Hematopoietic multipotent progenitor cell (in vitro differentiated cells): ENCODE data around the gene DDX1. TPM values are rescaled to one million over a fixed set of nuclear protein-coding genes. Genes with fewer than 3 reads are reported as not detected.

Source experiments
- DNase-seq, 3 donors: peaks; one replicate each; pipeline ENCODE4 v3.0.0-alpha.2; 2011 to 2015; ENCODE audit warnings: low read depth in 2 of 3, low spot score in 2 of 3
- total RNA-seq: library from RNA; depleted of rRNA; stranded (reverse); fragments of >200 nt; gene quantifications from one replicate; pipeline ENCODE4 v1.2.3, GENCODE V29; 2012

DDX1 gene
- total RNA-seq, 1 donor, result 22.1 TPM

DNA sequence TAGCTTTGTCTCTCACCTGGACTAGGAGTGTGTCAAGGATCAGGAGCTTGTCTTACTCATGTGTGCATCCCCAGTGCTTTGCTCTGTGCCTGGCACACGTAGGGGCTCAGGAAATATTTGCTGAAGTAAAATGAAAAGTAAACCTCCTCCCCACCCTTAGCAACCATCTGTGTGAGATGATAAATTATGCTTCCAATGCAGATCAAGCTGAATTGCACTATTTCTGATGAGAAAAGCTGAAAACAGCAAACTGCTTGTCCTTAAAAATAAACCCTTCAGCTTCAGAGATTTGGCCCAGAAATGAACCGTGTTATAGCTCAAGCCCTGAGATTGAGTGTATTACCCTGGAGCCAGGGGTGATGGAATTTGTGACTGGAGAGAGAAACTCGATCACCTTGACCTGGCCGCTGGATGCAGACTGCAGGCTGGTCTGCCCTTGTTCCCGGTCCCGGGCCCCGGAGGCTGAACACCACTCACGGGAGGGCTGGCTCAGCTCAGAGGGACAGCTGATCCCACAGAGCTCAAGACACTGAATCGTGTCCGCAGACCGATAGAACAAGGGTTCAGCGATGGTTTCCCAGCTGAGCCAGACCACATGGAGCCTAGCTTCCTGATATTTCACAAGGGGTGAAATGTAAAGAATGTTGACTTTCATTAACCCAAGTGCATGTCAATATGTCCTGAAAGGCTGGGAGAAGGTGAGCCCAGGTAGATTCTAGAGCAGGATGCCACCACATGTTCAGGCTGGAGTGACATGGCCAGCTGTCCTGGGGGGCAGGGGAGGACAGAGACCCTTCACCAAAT, 50.5 kb downstream of the DDX1 start:
- DNase-seq, result no peak

DNA sequence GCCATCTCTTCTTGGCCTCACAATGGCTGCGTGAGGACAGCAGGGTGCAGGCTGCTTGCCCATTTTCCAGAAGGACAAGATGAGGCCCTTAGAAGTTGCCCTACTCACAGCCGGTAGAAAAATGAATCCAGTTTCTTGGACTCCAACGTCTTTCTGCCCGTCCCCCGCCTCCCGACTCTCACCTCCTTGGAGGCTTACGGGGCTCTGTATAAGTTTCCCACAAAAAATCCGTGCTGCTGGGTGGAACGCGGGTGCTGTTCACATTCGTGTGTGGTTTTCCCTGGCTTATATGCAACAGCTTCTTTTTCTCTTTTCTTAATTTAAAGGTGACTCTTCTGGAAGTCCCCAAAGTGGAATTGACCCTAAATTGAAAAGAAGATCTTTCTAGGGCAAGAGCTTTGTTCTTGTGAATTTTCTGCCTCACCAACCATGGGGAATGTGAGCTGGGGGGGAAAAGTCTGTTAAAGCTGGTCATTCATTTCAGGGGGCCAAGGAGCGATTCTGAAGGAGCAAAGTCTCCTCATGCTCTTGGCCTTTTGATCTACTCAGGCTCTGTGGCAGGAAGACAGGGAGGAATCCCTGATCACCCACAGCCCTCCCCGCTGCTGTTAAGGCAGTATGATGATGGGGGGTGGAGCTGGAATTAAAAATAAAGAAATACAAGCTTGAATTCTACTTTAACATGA, 51.3 kb downstream of the DDX1 start:
- DNase-seq, result no peak

DNA sequence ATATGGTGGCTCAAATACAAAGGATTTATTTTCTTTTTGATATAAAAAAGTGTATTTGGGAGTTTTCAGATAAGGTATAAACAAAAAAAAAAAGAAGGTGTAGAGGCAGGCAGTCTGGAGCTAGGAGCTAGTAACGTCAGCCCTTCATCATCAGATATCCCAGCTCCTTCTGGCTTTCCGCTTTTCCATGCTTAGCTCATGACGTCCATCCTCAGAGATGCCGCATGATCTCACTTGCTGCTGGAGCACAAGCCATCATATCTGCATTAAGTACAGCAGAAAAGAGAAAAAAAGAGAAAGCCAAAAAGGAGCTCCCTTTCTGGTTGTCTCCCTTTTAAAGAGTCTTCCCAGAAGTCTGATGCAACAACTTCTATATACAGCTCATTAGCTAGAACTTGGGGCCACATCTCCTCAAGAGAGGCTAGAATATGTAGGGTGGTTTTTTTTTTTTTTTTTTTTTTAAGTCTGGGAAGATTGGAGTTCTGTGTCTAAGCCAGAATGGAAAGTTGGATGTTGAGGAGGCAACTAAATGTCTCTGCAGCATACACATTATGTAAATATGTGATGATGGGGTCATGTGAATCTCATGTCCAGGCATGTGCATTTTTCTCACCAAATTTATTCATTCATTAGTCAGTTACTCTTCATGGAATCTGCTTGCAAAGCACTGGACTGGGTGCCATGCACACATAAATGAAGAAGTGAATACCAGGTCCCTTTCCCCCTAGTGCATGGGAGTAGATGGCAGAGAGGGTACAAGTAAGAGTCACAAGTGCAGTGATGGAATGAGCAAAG, 52.3 kb downstream of the DDX1 start:
- no peak for DNase-seq

DNA sequence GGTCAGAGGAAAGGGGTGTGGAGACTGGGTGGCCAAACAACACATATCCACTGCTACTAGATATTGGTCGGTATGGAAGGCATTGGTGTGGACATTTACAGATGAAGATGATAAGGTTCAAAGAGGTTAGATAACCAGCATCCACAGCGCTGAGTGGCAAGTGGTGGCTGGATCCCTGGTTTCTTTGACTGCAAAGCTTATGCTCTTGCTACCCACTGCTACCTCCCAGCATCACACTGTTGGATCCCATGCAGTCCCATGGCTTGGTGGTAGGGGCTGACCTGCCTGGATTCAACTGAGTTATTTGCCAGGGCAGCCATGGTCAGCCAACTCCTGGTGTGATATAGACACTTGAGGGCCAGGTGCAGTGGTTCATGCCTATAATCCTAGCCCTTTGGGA, 53.6 kb downstream of the DDX1 start:
- no peak for DNase-seq

DNA sequence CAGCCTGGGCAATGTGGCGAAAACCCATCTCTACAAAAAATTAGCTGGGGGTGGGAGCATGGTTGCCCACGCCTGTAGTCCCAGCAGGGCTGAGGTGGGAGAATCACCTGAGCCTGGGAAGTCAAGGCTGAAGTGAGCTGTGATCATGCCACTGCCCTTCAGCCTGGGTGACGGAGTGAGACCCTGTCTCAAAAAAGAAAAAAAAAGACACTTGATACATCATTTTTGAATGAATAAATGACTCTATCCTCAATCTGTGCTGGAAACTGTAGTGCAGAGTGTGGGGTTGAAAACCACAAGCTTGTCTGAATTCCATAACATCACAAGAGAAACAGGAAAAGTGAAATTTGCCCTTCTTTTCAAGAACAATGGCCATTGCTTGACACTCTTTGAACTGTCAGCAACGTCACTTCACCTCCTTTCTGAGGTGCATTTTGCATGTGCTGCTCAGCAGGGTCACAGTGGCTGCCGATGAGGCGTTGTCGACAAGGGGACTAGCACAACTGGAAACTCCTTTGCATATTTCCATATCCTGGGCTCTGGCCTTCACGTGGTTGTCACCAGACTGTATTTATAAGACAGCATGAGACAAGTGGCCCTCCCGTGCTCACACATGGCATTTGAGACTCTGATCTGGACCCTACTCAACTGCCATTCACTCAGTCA, 54.2 kb downstream of the DDX1 start:
- DNase-seq, result no peak

DNA sequence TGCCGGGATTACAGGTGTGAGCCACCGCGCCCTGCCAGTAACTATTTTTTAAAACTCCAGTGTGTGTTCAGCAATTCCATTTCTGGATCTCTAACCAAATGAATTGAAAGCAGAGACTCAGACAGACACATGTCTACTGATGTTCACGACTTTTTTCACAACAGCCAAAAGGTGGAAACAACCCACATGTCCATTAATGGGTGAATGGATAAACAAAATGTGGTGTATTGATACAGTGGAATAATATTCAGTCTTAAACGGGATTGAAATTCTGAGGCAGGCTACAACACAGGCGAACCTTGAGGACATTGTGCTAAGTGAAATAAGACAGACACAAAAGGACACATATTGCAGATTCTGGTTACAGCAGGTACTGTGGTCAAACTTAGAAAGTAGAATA, 55.0 kb downstream of the DDX1 start:
- DNase-seq, result no peak

DNA sequence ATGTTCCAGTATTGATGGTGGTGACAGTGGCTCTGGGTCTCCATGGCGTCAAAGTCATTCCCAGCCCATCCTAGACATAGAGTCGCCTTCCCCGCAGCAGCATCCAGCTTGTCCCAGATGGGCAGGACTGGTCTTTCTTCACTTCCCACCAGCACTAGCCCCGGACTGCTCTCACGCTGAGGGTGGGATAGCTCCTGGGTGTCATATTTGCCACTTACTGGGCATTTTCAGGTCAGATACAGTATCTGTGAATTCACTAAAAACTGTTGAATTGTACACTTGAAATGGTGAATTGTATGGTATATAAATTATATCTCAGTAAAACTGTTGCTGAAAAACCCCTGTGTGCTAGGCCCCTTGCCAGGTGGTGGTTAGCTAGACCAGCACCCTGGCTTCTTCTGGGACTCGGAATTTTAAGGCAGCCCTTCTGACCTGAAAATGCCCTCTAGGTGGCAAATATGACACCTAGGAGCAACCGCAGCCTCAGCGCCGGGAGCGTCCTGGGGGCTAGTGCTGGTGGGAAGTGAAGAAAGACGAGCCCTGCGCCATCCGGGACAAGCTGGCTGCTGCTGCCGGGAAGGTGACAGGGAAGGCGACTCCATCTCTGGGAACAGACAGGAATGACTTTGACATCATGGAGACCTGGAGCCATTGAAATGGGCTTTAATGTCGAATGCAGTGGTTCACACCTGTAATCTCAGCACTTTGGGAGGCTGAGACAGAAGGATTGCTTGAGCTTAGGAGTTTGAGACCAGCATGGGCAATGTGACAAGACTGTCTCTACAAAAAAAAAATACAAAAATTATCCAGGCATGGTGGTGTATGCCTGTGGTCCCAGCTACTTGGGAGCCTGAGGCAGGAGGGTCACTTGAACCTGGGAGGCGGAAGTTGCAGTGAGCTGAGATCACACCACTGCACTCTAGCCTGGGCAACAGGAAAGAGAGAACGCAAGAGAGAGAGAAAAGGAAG, 56.2 kb downstream of the DDX1 start:
- DNase-seq, result no peak

DNA sequence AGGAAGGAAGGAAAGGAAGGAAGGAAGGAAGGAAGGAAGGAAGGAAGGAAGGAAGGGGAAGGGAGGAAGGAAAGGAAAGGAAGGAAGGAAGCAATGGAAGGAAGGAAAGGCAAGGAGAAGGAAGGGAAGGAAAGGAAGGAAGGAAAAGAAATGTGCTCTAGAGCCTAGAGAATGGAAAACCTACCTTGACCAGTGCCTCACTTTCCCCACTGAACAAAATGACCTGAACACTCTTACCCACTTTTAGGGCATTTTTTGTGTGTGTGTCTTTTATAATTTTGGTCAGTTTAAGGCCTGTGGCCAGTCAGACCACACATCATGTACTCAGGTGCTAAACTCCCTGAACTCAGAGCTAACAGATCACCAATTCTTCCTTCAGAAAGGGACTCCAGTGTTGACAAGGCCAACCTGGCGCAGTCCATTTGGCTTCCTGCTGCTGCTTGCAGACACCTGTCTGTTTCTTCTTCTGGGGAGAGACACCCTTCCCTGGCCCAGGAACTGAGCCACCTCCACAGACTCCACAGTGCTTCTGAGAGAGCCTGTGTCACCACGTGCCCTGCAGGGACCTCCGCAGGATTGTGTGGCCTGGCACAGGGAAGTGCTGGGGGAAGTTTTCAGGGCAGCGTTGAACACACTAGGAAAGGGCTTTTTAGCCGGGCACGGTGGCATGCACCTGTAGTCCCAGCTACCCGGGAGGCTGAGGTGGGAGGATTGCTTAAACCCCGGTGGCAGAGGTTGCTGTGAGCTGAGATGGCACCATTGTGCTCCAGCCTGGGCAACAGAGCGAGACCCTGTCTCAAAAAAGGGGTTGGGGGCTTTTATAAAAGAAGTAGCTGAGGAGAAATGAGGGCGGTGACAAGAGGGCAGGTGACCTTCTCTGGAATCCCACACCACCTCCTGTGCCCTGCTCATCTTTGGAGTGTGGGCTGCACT, 57.2 kb downstream of the DDX1 start:
- no peak for DNase-seq

DNA sequence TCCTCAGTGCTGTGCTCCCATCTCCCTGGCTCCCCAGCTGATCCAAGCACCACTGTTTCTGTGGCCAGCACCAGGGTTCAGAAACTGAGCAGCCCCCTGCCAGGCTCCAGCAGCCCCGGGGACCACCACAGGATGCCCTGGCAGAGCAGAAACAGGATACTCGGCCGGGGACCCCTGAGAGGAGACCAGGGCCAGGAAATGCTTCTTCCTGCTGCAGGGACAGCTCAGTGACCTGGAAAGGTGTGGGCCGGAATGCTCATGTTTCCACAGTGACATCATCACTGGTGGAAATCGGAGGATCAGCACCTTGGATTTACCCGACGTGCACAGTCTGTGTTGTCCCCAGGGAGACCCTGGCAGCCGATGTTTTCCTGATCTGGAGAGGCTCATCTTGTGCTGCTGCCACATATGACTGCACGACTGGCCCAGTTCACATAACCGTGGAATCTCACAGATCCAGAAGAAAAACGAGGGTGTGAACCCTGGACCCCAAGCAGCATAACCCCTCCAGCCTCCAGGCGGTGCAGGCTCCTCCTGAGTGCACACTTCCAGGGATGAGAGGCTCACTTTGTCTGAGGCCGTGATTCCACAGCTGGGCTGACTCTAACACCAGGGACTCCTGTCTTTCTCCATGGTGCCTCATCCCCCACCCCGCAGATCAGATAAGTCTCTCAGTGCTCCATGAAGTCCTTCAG, 58.0 kb downstream of the DDX1 start:
- DNase-seq, result no peak

DNA sequence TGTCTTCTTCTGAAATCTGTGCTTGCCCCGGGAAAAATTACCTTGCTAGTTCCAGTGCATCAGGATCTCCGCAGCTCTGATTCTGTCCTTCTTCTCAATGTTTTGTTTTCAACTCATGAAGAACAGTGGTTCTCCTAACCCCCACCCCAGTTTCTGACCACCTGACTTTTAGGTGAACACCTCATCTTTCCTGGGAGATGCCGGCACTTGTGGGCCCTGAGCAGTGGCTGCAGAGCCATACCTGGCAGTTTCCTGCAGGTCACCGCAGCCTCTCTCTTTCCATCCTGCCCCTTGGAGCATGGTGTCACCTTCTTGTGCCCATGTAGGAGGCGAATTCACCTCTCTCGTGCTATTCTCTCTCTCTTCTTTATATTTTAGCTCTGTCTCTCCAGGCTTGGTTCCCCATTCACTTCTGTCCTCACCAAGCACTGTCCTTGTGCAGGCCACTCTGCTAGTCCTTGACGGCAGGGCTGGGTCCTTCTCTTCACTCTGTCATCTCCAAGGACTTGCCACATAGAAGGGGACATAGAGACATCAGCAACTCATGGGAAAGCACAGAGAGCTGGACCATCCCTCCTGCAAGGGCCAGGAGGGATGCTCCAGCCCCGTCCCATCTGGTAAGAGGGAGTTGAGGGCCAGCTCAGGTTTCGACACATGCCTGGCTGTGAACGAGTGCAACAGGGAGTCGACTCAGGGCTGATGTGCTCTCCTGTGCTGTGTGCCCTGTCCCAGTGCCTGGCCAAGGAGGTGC, 59.1 kb downstream of the DDX1 start:
- DNase-seq, result no peak

DNA sequence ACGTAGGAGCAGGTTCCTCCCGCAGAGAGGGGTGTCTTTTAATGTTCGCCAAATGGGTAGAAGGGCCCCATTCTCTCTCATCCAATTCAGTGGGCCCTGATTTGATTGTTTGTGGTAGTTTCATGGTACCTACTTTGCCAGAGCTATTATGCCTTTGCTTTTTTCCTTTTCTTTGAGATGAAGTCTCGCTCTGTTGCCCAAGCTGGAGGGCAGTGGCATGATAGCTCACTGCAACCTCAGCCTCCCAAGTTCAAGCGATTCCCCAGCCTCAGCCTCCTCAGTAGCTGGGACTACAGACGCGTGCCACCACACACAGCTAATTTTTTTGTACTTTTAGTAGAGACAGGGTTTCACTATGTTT, 59.7 kb downstream of the DDX1 start:
- no peak for DNase-seq

DNA sequence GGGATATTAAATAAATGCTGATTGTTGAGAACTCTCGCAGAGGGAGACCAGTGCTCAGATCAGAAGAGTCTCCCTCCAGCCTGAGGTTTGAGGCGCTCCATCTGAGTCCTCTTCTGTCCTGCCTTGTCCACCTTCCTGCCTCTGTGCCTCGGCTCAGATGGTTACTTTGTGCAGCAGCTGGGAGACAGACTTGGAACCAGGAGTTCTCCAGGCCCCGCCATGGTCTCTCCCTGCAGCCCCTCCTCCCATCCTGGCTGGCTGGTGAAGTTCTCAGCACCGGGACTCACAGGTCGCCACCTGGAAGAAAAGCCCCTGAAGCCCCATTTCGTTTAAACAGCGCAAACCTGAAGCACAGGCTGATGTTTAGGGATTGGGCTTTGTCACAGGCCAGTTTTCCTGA, 60.6 kb downstream of the DDX1 start:
- no peak for DNase-seq

DNA sequence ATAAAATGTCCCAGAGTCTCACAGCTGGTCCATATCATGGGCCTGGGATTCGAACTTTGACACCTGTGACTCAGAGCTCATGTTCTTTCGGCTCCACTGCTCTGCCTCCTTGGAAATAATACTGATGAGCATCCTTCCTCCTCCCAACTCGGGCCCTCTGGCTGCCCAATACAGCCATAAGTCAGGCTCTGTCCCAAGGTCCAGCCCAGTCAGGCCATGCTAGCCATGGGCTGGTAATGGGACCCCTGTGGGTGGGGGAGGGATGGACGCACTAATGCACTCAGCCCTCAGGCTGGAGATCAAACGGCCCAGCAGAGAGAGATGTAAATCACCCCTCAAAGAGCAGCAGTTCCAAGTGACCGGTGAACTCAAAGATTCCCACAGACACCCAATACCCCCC, 61.1 kb downstream of the DDX1 start:
- DNase-seq, result no peak

DNA sequence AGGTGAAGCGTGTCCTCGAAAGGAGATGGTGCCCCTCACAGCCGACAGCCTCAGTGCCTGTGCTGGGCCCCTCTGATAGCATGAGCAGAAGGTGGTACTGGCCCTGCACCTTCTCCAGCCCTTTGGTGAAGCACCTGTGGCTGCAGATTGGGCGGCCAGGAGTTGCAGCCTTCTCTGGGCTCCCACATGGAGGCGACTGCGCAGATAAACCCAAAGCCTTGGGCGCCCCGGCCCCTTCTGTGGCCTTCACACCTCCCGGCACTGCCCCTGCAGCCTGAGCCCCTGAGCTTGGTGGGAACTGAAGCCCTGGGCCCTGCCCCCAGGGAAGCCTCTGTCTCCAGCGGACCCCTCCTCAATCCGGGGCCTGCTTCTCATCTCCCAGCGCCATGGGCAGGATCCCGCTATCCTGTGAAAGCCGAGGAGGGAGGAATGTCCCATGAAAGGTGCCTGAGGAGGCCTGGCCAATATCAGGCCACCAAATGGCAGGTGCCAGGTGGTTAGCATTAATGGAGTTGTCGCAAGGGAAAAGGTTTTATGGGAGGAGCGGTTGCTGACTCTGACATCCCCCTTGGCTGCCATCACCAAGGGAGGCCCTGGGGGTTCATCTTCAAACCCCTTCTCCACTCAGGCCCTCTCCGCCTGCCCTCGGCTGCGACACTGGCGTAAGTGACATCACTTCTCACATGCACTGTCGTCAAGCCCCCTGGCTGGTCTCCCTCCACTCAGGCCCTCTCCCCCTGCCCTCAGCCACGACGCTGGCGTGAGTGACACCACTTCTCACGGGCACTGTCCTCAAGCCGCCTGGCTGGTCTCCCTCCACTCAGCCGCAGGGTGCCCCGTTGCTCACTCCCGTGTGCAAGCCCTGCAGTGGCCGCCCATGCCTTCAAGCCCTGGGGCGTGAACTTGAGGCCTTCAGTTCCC, 62.4 kb downstream of the DDX1 start:
- DNase-seq, result no peak

DNA sequence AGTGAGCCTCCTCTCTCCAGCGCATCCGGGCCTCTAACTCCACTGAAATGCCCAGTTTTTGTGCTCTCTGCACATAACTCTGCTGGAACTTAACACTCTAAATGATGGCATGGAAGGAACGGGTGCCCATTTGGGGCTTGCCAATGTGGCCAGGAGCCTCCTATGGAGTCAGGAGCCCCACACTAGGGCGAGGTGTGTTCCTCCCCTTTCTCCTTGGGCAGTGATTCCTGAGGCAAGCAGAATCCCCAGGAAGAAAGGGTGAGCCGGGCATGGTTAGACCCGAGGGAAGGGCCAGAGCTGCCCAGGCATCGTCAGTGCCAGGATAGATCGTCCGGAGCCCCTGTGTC, 63.0 kb downstream of the DDX1 start:
- DNase-seq, result no peak

DNA sequence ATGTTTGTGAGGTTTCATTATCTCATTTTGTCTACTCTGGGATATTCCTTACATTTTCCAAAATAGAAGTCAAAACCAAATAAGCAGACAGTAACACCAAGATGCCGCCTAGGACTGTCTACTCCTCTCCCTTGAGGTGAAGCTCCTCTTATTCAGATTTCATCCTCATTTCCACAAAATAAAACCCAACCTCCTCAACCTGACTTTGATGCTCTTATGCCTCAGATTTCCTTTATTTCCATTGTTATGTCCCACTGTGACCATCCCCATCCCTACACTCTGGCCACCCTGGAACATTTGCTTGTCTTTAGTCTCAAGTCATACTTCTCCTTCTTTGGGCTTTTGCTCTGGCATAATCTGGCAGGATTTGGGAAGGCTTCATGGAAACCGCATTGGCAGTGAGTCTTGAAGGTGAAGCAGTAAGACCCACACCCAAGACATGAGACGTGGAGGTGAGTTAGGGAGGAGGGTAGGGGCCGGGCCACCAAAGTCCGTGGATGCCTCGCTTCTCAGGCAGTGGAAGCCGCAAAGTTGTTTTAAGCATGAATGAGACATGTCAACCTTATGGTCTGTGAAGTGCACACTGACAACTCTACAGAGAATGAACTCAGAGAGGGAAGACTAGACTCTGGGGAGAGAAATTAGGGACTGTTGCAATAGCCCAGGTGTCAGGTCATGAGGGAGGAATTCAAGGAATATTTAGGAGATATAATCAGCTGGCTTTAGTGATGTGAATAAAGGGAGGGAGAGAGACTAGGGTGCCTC, 63.6 kb downstream of the DDX1 start:
- DNase-seq, result no peak
